Activated CD4-positive, alpha-beta T cell treated with anti-CD3 and anti-CD28 coated beads, Interleukin-10, Interleukin-2, amounts not matched to agents 100 ng/mL and 50 ng/mL, durations not matched to agents 16 hours and 8 hours (primary cell): ENCODE results near the gene DIPK2B.

Experiments used
- DNase-seq: peaks from one replicate; pipeline ENCODE4 v3.0.0-alpha.2; 2020

Gene DIPK2B

GRCh38 chrX:45154462-45154861, 46.2 kb downstream of the DIPK2B start:
- DNase-seq, result no peak

- DNase-seq, result no peak
Observed at GRCh38 chrX:45154033-45154360, 46.7 kb downstream of the DIPK2B start.
